HepG2 (cell line): ENCODE results near the gene ENAH. TPM values are rescaled to one million over a fixed set of nuclear protein-coding genes. Genes with fewer than 3 reads are reported as not detected.

Experiments used
- ATAC-seq: fragments of 200-7000 bp; cut with Tn5 transposase; 3 replicates; pipeline ENCODE4 v1.9.1; 2020; ENCODE audit warnings: mild to moderate bottlenecking, moderate library complexity
- BruUV-seq: library from RNA; stranded (reverse); fragments of 400-500 nt; replicated peaks from 2 replicates; lab custom pipeline; 2021; lab: Mats Ljungman, UMichigan
- CTCF ChIA-PET: fragments of 300-600 bp; formaldehyde crosslinking; extraction: SDS; loops from one replicate; lab custom pipeline; 2021; ENCODE audit warnings: low total read pairs, inconsistent platforms, low intra/inter-chr PET ratio; lab: Yijun Ruan, JAX
- POLR2A ChIA-PET: fragments of 350-600 bp; sonication (Branson Sonifier 250); formaldehyde crosslinking; loops from one replicate; lab custom pipeline; 2020; ENCODE audit warnings: antibody characterized with exemption, inconsistent platforms; lab: Yijun Ruan, JAX
- DNase-seq: peaks from one replicate; pipeline ENCODE4 v3.0.0-alpha.2; 2015; ENCODE audit warnings: low spot score
- FAIRE-seq: peaks from 3 replicates; lab custom pipeline; 2011; peaks lifted over from hg19 to GRCh38; lab: Jason Lieb, UNC
- H2AFZ ChIP-seq: one replicate; pipeline ENCODE4 v1.6.1; 2011; ENCODE audit warnings: low read length, inconsistent platforms
- H3K27ac ChIP-seq: fragments of 300-600 bp; 3 replicates; pipeline ENCODE4 v1.8.0; 2011; ENCODE audit warnings: mixed run types, mild to moderate bottlenecking, mixed read lengths, low read length, inconsistent platforms; ENCODE audit not compliant: insufficient read depth; ENCODE audit errors: extremely low read length
- H3K27me3 ChIP-seq, 2 experiments: fragments of 200-600 bp in 1 of 2; 2 replicates in 1 of 2; 3 replicates in 1 of 2; pipeline versions ENCODE4 v1.6.0 to v1.8.0; 2011; ENCODE audit warnings: low read length in 2 of 2, mild to moderate bottlenecking in 2 of 2, moderate library complexity in 2 of 2, inconsistent platforms in 1 of 2; ENCODE audit not compliant: insufficient read depth in 2 of 2, control insufficient read depth in 1 of 2
- H3K36me3 ChIP-seq, 2 experiments: fragments of 200-600 bp in 1 of 2; replicated peaks in 1 of 2; 2 replicates in 1 of 2; 3 replicates in 1 of 2; pipeline versions ENCODE4 v1.5.1 to v1.8.0; 2011; ENCODE audit warnings: low read length in 2 of 2, inconsistent platforms in 1 of 2; ENCODE audit not compliant: insufficient read depth in 2 of 2, control insufficient read depth in 1 of 2
- H3K4me1 ChIP-seq: 2 replicates; pipeline ENCODE4 v1.5.1; 2012; ENCODE audit warnings: low read length, inconsistent platforms; ENCODE audit not compliant: insufficient read depth
- H3K4me2 ChIP-seq: 2 replicates; pipeline ENCODE4 v1.6.0; 2011; ENCODE audit warnings: low read depth, low read length, inconsistent platforms
- H3K4me3 ChIP-seq, 3 experiments: fragments of 200-600 bp in 1 of 3; sonication (generic), shearing (Covaris generic) in 1 of 3; replicated peaks in 1 of 3; 2 replicates each; pipeline ENCODE4 v1.5.1; 2011 to 2016; ENCODE audit warnings: low read length in 3 of 3, inconsistent platforms in 2 of 3, low read depth in 2 of 3, mild to moderate bottlenecking in 2 of 3, control low read depth in 1 of 3, mixed read lengths in 1 of 3; ENCODE audit not compliant: insufficient read depth in 1 of 3
- H3K79me2 ChIP-seq: one replicate; pipeline ENCODE4 v1.6.1; 2011; ENCODE audit warnings: low read length, inconsistent platforms; ENCODE audit not compliant: insufficient read depth
- H3K9ac ChIP-seq: 2 replicates; pipeline ENCODE4 v1.6.0; 2011; ENCODE audit warnings: mild to moderate bottlenecking, low read depth, low read length, inconsistent platforms; ENCODE audit not compliant: insufficient read depth
- H3K9me3 ChIP-seq: 2 replicates; pipeline ENCODE4 v1.5.1; 2012; ENCODE audit warnings: mild to moderate bottlenecking, low read length
- H4K20me1 ChIP-seq: 2 replicates; pipeline ENCODE4 v1.6.0; 2011; ENCODE audit warnings: inconsistent platforms, mild to moderate bottlenecking, low read length, moderate library complexity; ENCODE audit not compliant: insufficient read depth
- MEIS1 ChIP-seq: sonication (generic); formaldehyde crosslinking; IDR thresholded peaks from 2 replicates; pipeline ENCODE4 v1.9.0; 2021; ENCODE audit warnings: mild to moderate bottlenecking, missing genetic modification reagents, moderate library complexity, borderline replicate concordance
- RBFOX2 ChIP-seq: fragments of 200-400 bp; formaldehyde crosslinking; IDR thresholded peaks from 2 replicates; pipeline ENCODE4 v1.6.1; 2017; ENCODE audit warnings: low read depth, mild to moderate bottlenecking, low read length
- ZBTB20 ChIP-seq: sonication (generic); formaldehyde crosslinking; IDR thresholded peaks from 2 replicates; pipeline ENCODE4 v1.8.1; 2023; ENCODE audit warnings: missing genetic modification reagents, low read depth, mild to moderate bottlenecking, borderline replicate concordance
- ZC3H13 ChIP-seq: sonication (generic); formaldehyde crosslinking; IDR thresholded peaks from 2 replicates; pipeline ENCODE4 v1.8.1; 2023; ENCODE audit warnings: mild to moderate bottlenecking, missing genetic modification reagents, moderate library complexity
- ZNF224 ChIP-seq: sonication (generic); formaldehyde crosslinking; IDR thresholded peaks from 2 replicates; pipeline ENCODE4 v1.5.0; 2020; ENCODE audit warnings: mild to moderate bottlenecking, missing genetic modification reagents
- ZNF441 ChIP-seq: sonication (generic); formaldehyde crosslinking; IDR thresholded peaks from 2 replicates; pipeline ENCODE4 v1.7.0; 2021; ENCODE audit warnings: missing genetic modification reagents, borderline replicate concordance
- WGBS: methylation state at CpG from one replicate; pipeline ENCODE4 v1.1.6; 2017; ENCODE audit warnings: low lambda C conversion rate; 5-methylcytosine and 5-hydroxymethylcytosine counted together
- in situ Hi-C: cut with HindIII; loops from 2 replicates; pipeline ENCODE4 v1.10.0; 2017; ENCODE audit warnings: low pct_unique_long_range_greater_than_20kb; ENCODE audit not compliant: extremely low pct_ligation_motif_present
- intact Hi-C: fragments of 100-400 bp; cut with micrococcal nuclease; formaldehyde crosslinking; loops from one replicate; pipeline ENCODE4 v1.10.0; 2022; ENCODE audit not compliant: unreplicated experiment
- polyA plus RNA-seq, 8 experiments: library from polyadenylated mRNA; depleted of rRNA in 3 of 8; stranded (reverse) in 7 of 8; unstranded in 1 of 8; fragments of >200 nt; fragmentation: Illumina TruSeq in 4 of 8; extraction: Trizol in 4 of 8; gene quantifications; 2 replicates each; pipeline versions ENCODE4 v1.2.1 to v1.2.3, GENCODE V29; 2011 to 2016; ENCODE audit warnings: low read depth in 4 of 8, missing spikeins in 1 of 8, mixed read lengths in 1 of 8; ENCODE audit not compliant: insufficient read depth in 1 of 8
- total RNA-seq, 5 experiments: library from RNA; depleted of rRNA; stranded (reverse); fragments of >200 nt; fragmentation: Illumina TruSeq; extraction: Trizol; gene quantifications; 2 replicates each; pipeline ENCODE4 v1.2.3, GENCODE V29; 2016; ENCODE audit warnings: low read depth in 1 of 5
- TF ChIP-seq, protein P1 (sequence below): IDR thresholded peaks from 2 replicates; pipeline ENCODE4 v1.4.0; 2020; ENCODE audit warnings: mild to moderate bottlenecking, missing genetic modification reagents
- TF ChIP-seq, protein P2 (sequence below): sonication (generic); formaldehyde crosslinking; IDR thresholded peaks from 2 replicates; pipeline ENCODE4 v1.4.0; 2020; ENCODE audit warnings: missing genetic modification reagents, borderline replicate concordance
- TF ChIP-seq, protein P3 (sequence below): fragments of 450-650 bp; IDR thresholded peaks from 2 replicates; pipeline ENCODE4 v1.6.1; 2017
- TF ChIP-seq, protein P4 (sequence below): sonication (generic); formaldehyde crosslinking; IDR thresholded peaks from 2 replicates; pipeline ENCODE4 v1.5.1; 2020; ENCODE audit warnings: mild to moderate bottlenecking, moderate library complexity, missing genetic modification reagents
- TF ChIP-seq, protein P5 (sequence below): sonication (generic); formaldehyde crosslinking; IDR thresholded peaks from 2 replicates; pipeline ENCODE4 v1.4.0; 2020; ENCODE audit warnings: missing genetic modification reagents

Gene ENAH
- total and polyA plus RNA-seq, 2 of the 13 experiments (the other 11 are each of a cell fraction or from before 2014, with no cell fraction given) = 22.1 to 58.3 TPM

DNA sequence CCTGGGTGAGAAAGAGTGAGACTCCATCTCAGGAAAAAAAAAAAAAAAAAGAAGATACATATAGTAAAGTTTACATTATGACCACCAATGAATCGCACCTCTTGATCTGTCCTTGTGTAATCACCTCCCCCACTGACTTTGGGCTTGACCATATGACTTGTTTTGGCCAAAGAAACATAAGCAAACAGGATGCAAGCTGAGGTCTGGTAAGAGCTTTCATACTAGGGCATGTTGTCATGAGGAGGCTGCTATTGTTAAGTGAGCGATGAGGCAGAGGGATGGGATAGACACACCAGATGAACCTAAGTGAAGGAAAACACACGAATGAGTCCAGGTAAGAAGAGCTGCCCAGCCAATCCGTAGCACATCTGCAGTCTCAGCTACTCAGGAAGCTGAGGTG lies 10.7 kb downstream of the ENAH start:
- no TSS peak for BruUV-seq
- H3K27me3 ChIP-seq = no peaks in the 10 kb centered on the region
- H3K27ac ChIP-seq = no peak overlapping the region
- H3K36me3 ChIP-seq = peaks cover 1 to 11% of the 10 kb centered on the region in 2 experiments; a peak in 2 of 5 replicates
- H4K20me1 ChIP-seq = peaks cover 4% of the 10 kb centered on the region; the same call in 1 of the 2 replicates
- WGBS = 88% methylated on average over 4 of the region's 4 CpGs
- in situ Hi-C loops = no loop called here
- no peak overlapping the region for H3K4me2 ChIP-seq
- H2AFZ ChIP-seq = no peak overlapping the region
- H3K4me1 ChIP-seq = peaks cover 34% of the 10 kb centered on the region
- POLR2A ChIA-PET = interaction anchor here (1.9 kb wide), 1 partner anchor 11 kb away, joined by 5 read pairs; the partner anchor contains the start of gene ENAH
- peaks cover 86% of the 10 kb centered on the region for H3K79me2 ChIP-seq
- no peak overlapping the region for H3K4me3 ChIP-seq
- H3K9me3 ChIP-seq = no peaks in the 10 kb centered on the region
- CTCF ChIA-PET = no interaction called here
- no peak overlapping the region for H3K9ac ChIP-seq
- no peak for FAIRE-seq
- intact Hi-C loops = loop anchor here (10.0 kb wide), 1 partner anchor 47 kb away; no protein-coding TSS in a partner anchor
- no peak for ATAC-seq
- peak; percentile 28 for DNase-seq
- TF ChIP-seq, protein P1, sequence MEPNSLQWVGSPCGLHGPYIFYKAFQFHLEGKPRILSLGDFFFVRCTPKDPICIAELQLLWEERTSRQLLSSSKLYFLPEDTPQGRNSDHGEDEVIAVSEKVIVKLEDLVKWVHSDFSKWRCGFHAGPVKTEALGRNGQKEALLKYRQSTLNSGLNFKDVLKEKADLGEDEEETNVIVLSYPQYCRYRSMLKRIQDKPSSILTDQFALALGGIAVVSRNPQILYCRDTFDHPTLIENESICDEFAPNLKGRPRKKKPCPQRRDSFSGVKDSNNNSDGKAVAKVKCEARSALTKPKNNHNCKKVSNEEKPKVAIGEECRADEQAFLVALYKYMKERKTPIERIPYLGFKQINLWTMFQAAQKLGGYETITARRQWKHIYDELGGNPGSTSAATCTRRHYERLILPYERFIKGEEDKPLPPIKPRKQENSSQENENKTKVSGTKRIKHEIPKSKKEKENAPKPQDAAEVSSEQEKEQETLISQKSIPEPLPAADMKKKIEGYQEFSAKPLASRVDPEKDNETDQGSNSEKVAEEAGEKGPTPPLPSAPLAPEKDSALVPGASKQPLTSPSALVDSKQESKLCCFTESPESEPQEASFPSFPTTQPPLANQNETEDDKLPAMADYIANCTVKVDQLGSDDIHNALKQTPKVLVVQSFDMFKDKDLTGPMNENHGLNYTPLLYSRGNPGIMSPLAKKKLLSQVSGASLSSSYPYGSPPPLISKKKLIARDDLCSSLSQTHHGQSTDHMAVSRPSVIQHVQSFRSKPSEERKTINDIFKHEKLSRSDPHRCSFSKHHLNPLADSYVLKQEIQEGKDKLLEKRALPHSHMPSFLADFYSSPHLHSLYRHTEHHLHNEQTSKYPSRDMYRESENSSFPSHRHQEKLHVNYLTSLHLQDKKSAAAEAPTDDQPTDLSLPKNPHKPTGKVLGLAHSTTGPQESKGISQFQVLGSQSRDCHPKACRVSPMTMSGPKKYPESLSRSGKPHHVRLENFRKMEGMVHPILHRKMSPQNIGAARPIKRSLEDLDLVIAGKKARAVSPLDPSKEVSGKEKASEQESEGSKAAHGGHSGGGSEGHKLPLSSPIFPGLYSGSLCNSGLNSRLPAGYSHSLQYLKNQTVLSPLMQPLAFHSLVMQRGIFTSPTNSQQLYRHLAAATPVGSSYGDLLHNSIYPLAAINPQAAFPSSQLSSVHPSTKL (CRISPR knock-in tag) = no peak
- TF ChIP-seq MEIS1 (CRISPR knock-in tag) = no peak
- no peak for TF ChIP-seq ZBTB20
- TF ChIP-seq, protein P2, sequence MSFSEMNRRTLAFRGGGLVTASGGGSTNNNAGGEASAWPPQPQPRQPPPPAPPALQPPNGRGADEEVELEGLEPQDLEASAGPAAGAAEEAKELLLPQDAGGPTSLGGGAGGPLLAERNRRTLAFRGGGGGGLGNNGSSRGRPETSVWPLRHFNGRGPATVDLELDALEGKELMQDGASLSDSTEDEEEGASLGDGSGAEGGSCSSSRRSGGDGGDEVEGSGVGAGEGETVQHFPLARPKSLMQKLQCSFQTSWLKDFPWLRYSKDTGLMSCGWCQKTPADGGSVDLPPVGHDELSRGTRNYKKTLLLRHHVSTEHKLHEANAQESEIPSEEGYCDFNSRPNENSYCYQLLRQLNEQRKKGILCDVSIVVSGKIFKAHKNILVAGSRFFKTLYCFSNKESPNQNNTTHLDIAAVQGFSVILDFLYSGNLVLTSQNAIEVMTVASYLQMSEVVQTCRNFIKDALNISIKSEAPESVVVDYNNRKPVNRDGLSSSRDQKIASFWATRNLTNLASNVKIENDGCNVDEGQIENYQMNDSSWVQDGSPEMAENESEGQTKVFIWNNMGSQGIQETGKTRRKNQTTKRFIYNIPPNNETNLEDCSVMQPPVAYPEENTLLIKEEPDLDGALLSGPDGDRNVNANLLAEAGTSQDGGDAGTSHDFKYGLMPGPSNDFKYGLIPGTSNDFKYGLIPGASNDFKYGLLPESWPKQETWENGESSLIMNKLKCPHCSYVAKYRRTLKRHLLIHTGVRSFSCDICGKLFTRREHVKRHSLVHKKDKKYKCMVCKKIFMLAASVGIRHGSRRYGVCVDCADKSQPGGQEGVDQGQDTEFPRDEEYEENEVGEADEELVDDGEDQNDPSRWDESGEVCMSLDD (CRISPR knock-in tag) = no peak
- TF ChIP-seq, protein P3, sequence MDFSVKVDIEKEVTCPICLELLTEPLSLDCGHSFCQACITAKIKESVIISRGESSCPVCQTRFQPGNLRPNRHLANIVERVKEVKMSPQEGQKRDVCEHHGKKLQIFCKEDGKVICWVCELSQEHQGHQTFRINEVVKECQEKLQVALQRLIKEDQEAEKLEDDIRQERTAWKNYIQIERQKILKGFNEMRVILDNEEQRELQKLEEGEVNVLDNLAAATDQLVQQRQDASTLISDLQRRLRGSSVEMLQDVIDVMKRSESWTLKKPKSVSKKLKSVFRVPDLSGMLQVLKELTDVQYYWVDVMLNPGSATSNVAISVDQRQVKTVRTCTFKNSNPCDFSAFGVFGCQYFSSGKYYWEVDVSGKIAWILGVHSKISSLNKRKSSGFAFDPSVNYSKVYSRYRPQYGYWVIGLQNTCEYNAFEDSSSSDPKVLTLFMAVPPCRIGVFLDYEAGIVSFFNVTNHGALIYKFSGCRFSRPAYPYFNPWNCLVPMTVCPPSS = no peak
- no peak for TF ChIP-seq RBFOX2
- TF ChIP-seq, protein P4, sequence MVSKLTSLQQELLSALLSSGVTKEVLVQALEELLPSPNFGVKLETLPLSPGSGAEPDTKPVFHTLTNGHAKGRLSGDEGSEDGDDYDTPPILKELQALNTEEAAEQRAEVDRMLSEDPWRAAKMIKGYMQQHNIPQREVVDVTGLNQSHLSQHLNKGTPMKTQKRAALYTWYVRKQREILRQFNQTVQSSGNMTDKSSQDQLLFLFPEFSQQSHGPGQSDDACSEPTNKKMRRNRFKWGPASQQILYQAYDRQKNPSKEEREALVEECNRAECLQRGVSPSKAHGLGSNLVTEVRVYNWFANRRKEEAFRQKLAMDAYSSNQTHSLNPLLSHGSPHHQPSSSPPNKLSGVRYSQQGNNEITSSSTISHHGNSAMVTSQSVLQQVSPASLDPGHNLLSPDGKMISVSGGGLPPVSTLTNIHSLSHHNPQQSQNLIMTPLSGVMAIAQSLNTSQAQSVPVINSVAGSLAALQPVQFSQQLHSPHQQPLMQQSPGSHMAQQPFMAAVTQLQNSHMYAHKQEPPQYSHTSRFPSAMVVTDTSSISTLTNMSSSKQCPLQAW (CRISPR knock-in tag) = no peak
- TF ChIP-seq ZC3H13 (CRISPR knock-in tag) = no peak
- TF ChIP-seq, protein P5, sequence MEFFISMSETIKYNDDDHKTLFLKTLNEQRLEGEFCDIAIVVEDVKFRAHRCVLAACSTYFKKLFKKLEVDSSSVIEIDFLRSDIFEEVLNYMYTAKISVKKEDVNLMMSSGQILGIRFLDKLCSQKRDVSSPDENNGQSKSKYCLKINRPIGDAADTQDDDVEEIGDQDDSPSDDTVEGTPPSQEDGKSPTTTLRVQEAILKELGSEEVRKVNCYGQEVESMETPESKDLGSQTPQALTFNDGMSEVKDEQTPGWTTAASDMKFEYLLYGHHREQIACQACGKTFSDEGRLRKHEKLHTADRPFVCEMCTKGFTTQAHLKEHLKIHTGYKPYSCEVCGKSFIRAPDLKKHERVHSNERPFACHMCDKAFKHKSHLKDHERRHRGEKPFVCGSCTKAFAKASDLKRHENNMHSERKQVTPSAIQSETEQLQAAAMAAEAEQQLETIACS (CRISPR knock-in tag) = no peak
- no peak for TF ChIP-seq ZNF441 (CRISPR knock-in tag)
- no peak for TF ChIP-seq ZNF224
